Measurements from ENCODE around the gene NELL1.

DNA sequence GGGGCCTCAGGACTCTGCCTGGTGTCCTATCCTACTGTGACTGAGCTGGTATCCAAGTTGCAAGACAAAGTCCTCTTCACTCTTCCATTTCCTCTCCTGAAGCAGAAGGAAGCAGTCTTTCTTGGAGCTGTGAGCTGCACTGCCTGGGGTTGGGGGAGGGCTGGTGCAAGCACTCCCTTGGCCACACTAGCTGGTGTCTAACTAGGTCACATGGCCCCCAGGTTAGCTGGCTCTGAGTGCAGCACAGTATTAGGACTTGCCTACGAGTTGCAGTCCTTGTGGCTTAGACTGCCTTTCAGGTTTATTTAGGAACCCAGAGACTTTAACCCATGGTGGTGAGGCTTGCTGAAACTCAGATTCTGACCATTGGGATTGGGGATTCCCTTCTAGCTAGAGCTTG, 138.9 kb downstream of the NELL1 start:
- no peak for TF ChIP-seq EZH2 (IDR thresholded peaks at IDR 0.05; ENCODE audit: borderline replicate concordance)
- TF ChIP-seq, protein P1, sequence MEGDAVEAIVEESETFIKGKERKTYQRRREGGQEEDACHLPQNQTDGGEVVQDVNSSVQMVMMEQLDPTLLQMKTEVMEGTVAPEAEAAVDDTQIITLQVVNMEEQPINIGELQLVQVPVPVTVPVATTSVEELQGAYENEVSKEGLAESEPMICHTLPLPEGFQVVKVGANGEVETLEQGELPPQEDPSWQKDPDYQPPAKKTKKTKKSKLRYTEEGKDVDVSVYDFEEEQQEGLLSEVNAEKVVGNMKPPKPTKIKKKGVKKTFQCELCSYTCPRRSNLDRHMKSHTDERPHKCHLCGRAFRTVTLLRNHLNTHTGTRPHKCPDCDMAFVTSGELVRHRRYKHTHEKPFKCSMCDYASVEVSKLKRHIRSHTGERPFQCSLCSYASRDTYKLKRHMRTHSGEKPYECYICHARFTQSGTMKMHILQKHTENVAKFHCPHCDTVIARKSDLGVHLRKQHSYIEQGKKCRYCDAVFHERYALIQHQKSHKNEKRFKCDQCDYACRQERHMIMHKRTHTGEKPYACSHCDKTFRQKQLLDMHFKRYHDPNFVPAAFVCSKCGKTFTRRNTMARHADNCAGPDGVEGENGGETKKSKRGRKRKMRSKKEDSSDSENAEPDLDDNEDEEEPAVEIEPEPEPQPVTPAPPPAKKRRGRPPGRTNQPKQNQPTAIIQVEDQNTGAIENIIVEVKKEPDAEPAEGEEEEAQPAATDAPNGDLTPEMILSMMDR (IDR thresholded peaks at IDR 0.05; ENCODE audit: poor library complexity) = no peak

Measured in hepatocyte (in vitro differentiated cells).